ENCODE measurements around the gene SH2D6. TPM values are rescaled to one million over a fixed set of nuclear protein-coding genes. Genes with fewer than 3 reads are reported as not detected.
A peak's percentile ranks its signal among the peaks of the same experiment; 100 is the strongest.

Gene SH2D6
- total and polyA plus RNA-seq, 2 of the 8 experiments (the other 6 are each of a cell fraction or from before 2014, with no cell fraction given) = 0.42 TPM; not detected in 1

- no peak overlapping the region for H4K5ac ChIP-seq (ENCODE audit: insufficient read length, low read depth, low read length)
- no peak overlapping the region for H3K14ac ChIP-seq (ENCODE audit: insufficient read length)
- TF ChIP-seq E2F6 (IDR thresholded peaks at IDR 0.05) = no peak
- TF ChIP-seq EZH2 (IDR thresholded peaks at IDR 0.05; ENCODE audit: low read depth, low read length, severe bottlenecking) = no peak
- no peak for TF ChIP-seq POLR2AphosphoS5 (IDR thresholded peaks at IDR 0.05; ENCODE audit: low read depth, low read length)
- no peaks in the 10 kb centered on the region for H4K20me1 ChIP-seq (replicated peaks in 1 of 2; ENCODE audit: control insufficient read depth in 1 of 2, insufficient read depth in 2 of 2, low read length in 2 of 2)
- no peaks in the 10 kb centered on the region for H3K79me1 ChIP-seq (ENCODE audit: low read depth, low read length)
- no peaks in the 10 kb centered on the region for H3K79me2 ChIP-seq (ENCODE audit: control insufficient read depth in 1 of 2, insufficient read depth in 2 of 2, low read length in 2 of 2)
- ChIA-PET POLR2A (ENCODE audit: partially characterized antibody) (interaction anchor here (7.3 to 55.3 kb wide), 2 partner anchors 13 to 98 kb away, joined by 46 to 1889 read pairs; partner anchors contain the start of genes GGCX and MAT2A), CTCF (ENCODE audit: partially characterized antibody) (interaction anchor here (0.7 to 1.3 kb wide), 2 partner anchors 21 to 106 kb away, joined by 3 to 4 read pairs; no protein-coding TSS in a partner anchor)
- no peak overlapping the region for H4K91ac ChIP-seq (replicated peaks; ENCODE audit: insufficient read length, low read length)
- no peak overlapping the region for H2BK15ac ChIP-seq (ENCODE audit: low read length)
- no peak for FAIRE-seq
- H3K36me3 ChIP-seq (ENCODE audit: control insufficient read depth in 2 of 4, insufficient read depth in 4 of 4, low read length in 3 of 4) = no peaks in the 10 kb centered on the region
- no peak overlapping the region for H3K23ac ChIP-seq (ENCODE audit: insufficient read length)
- H3K9me3 ChIP-seq (ENCODE audit: insufficient read depth in 2 of 2, low read depth in 1 of 2, low read length in 1 of 2) = no peaks in the 10 kb centered on the region
- H3K4me3 ChIP-seq (ENCODE audit: extremely low read depth in 1 of 4, insufficient read depth in 2 of 4, low read depth in 3 of 4, low read length in 4 of 4) = no peak overlapping the region
- no peak overlapping the region for H3K4me2 ChIP-seq (ENCODE audit: insufficient read depth in 1 of 2, low read depth in 2 of 2, low read length in 2 of 2)
- no peak overlapping the region for H3K9ac ChIP-seq (replicated peaks in 1 of 4; ENCODE audit: extremely low read depth in 1 of 4, low read depth in 3 of 4, low read length in 3 of 4)
- no peak for DNase-seq (ENCODE audit: low read depth in 1 of 2, low spot score in 2 of 2)
- no peak overlapping the region for H3K56ac ChIP-seq (replicated peaks; ENCODE audit: insufficient read length, low read depth, low read length)
- H2BK5ac ChIP-seq (ENCODE audit: low read depth, low read length) = 0 out of 2 replicates have a peak overlapping the region, but pooled peaks have one; percentile 24
- H2AFZ ChIP-seq (ENCODE audit: low read length) = no peak overlapping the region
- no peak overlapping the region for H2BK12ac ChIP-seq (ENCODE audit: low read depth, low read length)
- H2AK5ac ChIP-seq (ENCODE audit: low read depth, low read length) = no peak overlapping the region
- no peaks in the 10 kb centered on the region for H3K27me3 ChIP-seq (replicated peaks in 1 of 4; ENCODE audit: control insufficient read depth in 3 of 4, extremely low read depth in 1 of 4, insufficient read depth in 3 of 4, low read length in 3 of 4)
- H2BK120ac ChIP-seq (replicated peaks; ENCODE audit: low read depth, low read length) = no peak overlapping the region
- no peak overlapping the region for H3K27ac ChIP-seq (ENCODE audit: low read depth, low read length)
- no peak overlapping the region for H2BK20ac ChIP-seq (ENCODE audit: low read length)
- H3K4ac ChIP-seq (replicated peaks; ENCODE audit: insufficient read length, low read depth, low read length) = no peak overlapping the region
- H4K8ac ChIP-seq (ENCODE audit: extremely low read depth, insufficient read depth, low read length) = no peak overlapping the region
- peaks cover 0 to 5% (median 1%) of the 10 kb centered on the region in 4 experiments; a peak in 3 of 7 replicates for H3K4me1 ChIP-seq (replicated peaks in 1 of 4; ENCODE audit: control insufficient read depth in 3 of 4, insufficient read depth in 4 of 4, low read length in 3 of 4)
- H3K23me2 ChIP-seq (ENCODE audit: low read depth, low read length) = no peaks in the 10 kb centered on the region
- WGBS, 2 experiments (ENCODE audit: extremely low coverage in 1 of 2, insufficient coverage in 1 of 2, insufficient read length in 1 of 2, insufficient replicate concordance in 2 of 2, low coverage in 1 of 2, low lambda C conversion rate in 2 of 2, missing lambda C conversion rate in 1 of 2) = 88% methylated on average over 8 of the region's 8 CpGs; no CpG with 5 or more reads in 1 of the 2 experiments
- no peak overlapping the region for H3K18ac ChIP-seq (ENCODE audit: extremely low read depth, low read length)
Measured at GRCh38 chr2:85448461-85449213, 30.1 kb downstream of the SH2D6 start.

Measured in H1 (cell line).